ENCODE data around the gene GALNT16. TPM values are rescaled to one million over a fixed set of nuclear protein-coding genes. Genes with fewer than 3 reads are reported as not detected.

GALNT16 gene
- total RNA-seq, 1 experiment from 2014 or later = 4.0 TPM

DNA sequence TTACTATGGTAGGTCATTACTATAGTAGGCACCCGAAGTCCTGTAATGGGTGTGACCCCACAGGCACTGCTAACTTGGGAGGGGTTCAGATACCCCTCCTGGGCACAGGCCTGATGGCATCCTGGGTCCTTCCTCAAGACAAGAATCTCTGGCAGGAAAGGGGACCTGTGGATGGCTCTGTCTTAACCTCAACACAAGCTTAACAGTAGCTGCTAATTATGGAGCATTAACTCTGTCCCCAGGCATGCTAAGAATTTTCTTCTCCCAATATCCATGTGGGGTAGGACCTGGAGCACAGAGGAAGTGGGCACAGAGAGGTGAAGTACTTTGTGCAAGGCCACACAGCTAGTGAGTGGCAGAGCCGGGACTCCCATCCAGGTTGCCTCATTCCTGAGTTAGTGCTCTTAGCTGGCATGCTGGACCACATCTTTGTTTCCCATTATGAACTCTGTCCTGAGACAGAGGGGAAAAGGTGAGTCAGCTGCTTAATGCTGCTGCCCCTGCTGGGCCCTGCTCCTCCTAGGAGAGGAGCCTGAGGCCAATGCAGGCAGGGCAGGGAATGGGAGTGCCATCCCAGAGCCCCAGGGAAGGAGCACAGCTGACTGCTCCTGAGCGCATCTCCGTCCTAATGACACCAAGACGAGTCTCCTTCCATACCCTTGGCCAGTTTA, 32.1 kb downstream of the GALNT16 start:
- intact Hi-C loops (cut with micrococcal nuclease; ENCODE audit: unreplicated experiment) = no loop called here
- TF ChIP-seq, protein P1, sequence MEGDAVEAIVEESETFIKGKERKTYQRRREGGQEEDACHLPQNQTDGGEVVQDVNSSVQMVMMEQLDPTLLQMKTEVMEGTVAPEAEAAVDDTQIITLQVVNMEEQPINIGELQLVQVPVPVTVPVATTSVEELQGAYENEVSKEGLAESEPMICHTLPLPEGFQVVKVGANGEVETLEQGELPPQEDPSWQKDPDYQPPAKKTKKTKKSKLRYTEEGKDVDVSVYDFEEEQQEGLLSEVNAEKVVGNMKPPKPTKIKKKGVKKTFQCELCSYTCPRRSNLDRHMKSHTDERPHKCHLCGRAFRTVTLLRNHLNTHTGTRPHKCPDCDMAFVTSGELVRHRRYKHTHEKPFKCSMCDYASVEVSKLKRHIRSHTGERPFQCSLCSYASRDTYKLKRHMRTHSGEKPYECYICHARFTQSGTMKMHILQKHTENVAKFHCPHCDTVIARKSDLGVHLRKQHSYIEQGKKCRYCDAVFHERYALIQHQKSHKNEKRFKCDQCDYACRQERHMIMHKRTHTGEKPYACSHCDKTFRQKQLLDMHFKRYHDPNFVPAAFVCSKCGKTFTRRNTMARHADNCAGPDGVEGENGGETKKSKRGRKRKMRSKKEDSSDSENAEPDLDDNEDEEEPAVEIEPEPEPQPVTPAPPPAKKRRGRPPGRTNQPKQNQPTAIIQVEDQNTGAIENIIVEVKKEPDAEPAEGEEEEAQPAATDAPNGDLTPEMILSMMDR (IDR thresholded peaks at IDR 0.05; ENCODE audit: unreplicated experiment) = no peak
- H3K27ac Mint-ChIP-seq (ENCODE audit: unreplicated experiment) = no peak overlapping the region
- no peaks in the 10 kb centered on the region for H3K9me3 Mint-ChIP-seq (ENCODE audit: low read depth, unreplicated experiment)
- H3K4me3 Mint-ChIP-seq (ENCODE audit: low read depth, unreplicated experiment) = no peak overlapping the region
- no TSS peak for BruUV-seq (replicated peaks)
- no peak for DNase-seq
- CTCF ChIA-PET = no interaction called here
- no peaks in the 10 kb centered on the region for H3K4me1 Mint-ChIP-seq (ENCODE audit: low read depth, unreplicated experiment)
- H3K36me3 Mint-ChIP-seq (ENCODE audit: insufficient read depth, unreplicated experiment) = no peaks in the 10 kb centered on the region
- peaks cover 14% of the 10 kb centered on the region for H3K27me3 Mint-ChIP-seq (ENCODE audit: unreplicated experiment)

- Mint-ChIP-seq H3K27ac (ENCODE audit: unreplicated experiment) (no peak overlapping the region), H3K27me3 (ENCODE audit: unreplicated experiment) (peaks cover 30% of the 10 kb centered on the region), H3K4me1 (ENCODE audit: low read depth, unreplicated experiment) (no peaks in the 10 kb centered on the region), H3K9me3 (ENCODE audit: low read depth, unreplicated experiment) (no peaks in the 10 kb centered on the region), H3K4me3 (ENCODE audit: low read depth, unreplicated experiment) (no peak overlapping the region), H3K36me3 (ENCODE audit: insufficient read depth, unreplicated experiment) (no peaks in the 10 kb centered on the region)
- DNase-seq = no peak
- CTCF ChIA-PET = interaction anchor here (0.7 to 1.0 kb wide), 2 partner anchors 48 to 162 kb away, joined by 3 read pairs; no protein-coding TSS in a partner anchor
- TF ChIP-seq, protein P1 (IDR thresholded peaks at IDR 0.05; ENCODE audit: unreplicated experiment) = no peak
- no TSS peak for BruUV-seq (replicated peaks)
- intact Hi-C loops (cut with micrococcal nuclease; ENCODE audit: unreplicated experiment) = no loop called here
These were observed 38.4 kb downstream of the GALNT16 start for GRCh38 chr14:69298131-69299071.

DNA sequence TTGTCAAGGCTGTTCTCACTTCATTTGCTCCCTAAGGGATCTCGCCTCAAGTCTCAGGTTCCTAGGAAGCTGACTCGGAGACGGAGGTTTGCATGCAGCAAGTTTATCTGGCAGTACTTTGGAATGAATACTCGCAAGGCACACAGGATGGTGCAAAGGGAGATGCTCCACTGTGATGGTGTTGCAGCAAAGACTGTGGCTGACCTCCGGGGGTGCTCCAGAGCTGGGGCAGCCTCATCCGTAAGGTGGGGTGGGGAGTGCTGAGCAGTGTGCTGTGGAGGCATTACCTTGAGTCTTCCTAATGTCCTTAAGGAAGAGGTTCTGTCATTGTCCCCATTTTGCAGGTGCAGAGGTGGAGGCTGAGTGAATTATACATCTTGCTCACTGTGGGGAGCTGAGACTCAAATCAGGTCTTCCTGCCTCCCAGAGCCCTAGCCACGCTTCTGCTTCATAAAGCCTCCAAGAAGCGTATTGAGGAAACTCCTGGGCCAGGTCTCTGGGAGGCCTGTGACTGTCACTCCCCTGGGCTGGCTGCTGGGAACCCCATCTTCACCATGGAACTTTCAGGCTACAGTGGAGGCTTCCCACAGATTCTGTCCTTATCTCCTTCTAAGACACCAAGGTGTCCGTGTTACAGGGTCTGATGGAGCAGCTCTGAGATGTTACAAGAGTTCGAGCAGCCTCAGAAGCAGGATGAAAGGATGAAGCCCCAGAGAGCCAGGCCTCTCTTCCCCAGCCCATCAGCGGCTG, 39.5 kb downstream of the GALNT16 start:
- Mint-ChIP-seq H3K9me3 (ENCODE audit: low read depth, unreplicated experiment) (no peaks in the 10 kb centered on the region), H3K4me1 (ENCODE audit: low read depth, unreplicated experiment) (no peaks in the 10 kb centered on the region), H3K27ac (ENCODE audit: unreplicated experiment) (no peak overlapping the region), H3K36me3 (ENCODE audit: insufficient read depth, unreplicated experiment) (no peaks in the 10 kb centered on the region), H3K4me3 (ENCODE audit: low read depth, unreplicated experiment) (no peak overlapping the region), H3K27me3 (ENCODE audit: unreplicated experiment) (peaks cover 30% of the 10 kb centered on the region)
- peak; percentile 18 for DNase-seq
- CTCF ChIA-PET = no interaction called here
- intact Hi-C loops (cut with micrococcal nuclease; ENCODE audit: unreplicated experiment) = no loop called here
- TF ChIP-seq, protein P1 (IDR thresholded peaks at IDR 0.05; ENCODE audit: unreplicated experiment) = no peak
- BruUV-seq (replicated peaks) = no TSS peak

GRCh38 chr14:69300601-69301221, 40.8 kb downstream of the GALNT16 start:
- no peak overlapping the region for H3K27ac Mint-ChIP-seq (ENCODE audit: unreplicated experiment)
- no peaks in the 10 kb centered on the region for H3K36me3 Mint-ChIP-seq (ENCODE audit: insufficient read depth, unreplicated experiment)
- TF ChIP-seq, protein P1 (IDR thresholded peaks at IDR 0.05; ENCODE audit: unreplicated experiment) = no peak
- peaks cover 33% of the 10 kb centered on the region for H3K27me3 Mint-ChIP-seq (ENCODE audit: unreplicated experiment)
- H3K4me3 Mint-ChIP-seq (ENCODE audit: low read depth, unreplicated experiment) = no peak overlapping the region
- CTCF ChIA-PET = no interaction called here
- H3K9me3 Mint-ChIP-seq (ENCODE audit: low read depth, unreplicated experiment) = no peaks in the 10 kb centered on the region
- H3K4me1 Mint-ChIP-seq (ENCODE audit: low read depth, unreplicated experiment) = no peaks in the 10 kb centered on the region
- no TSS peak for BruUV-seq (replicated peaks)
- no peak for DNase-seq
- intact Hi-C loops (cut with micrococcal nuclease; ENCODE audit: unreplicated experiment) = no loop called here

Measured in Calu3 (cell line).